BLaER1 (cell line): ENCODE data around the gene TERF2IP.

Experiments
- H3K27ac ChIP-seq: shearing (Covaris generic); formaldehyde crosslinking; 2 replicates; pipeline ENCODE4 v1.8.1; 2022
- H3K27me3 ChIP-seq: shearing (Covaris generic); formaldehyde crosslinking; 2 replicates; pipeline ENCODE4 v1.8.1; 2022
- H3K36me3 ChIP-seq: shearing (Covaris generic); formaldehyde crosslinking; 2 replicates; pipeline ENCODE4 v1.8.1; 2022
- H3K4me1 ChIP-seq: shearing (Covaris generic); formaldehyde crosslinking; 2 replicates; pipeline ENCODE4 v1.8.1; 2022
- H3K4me2 ChIP-seq: shearing (Covaris generic); formaldehyde crosslinking; 2 replicates; pipeline ENCODE4 v1.8.1; 2022
- H3K4me3 ChIP-seq: shearing (Covaris generic); formaldehyde crosslinking; 2 replicates; pipeline ENCODE4 v1.8.1; 2022
- H3K9ac ChIP-seq: shearing (Covaris generic); formaldehyde crosslinking; 2 replicates; pipeline ENCODE4 v1.8.1; 2022
- H3K9me3 ChIP-seq: shearing (Covaris generic); formaldehyde crosslinking; 2 replicates; pipeline ENCODE4 v1.8.1; 2022
- H4K20me1 ChIP-seq: shearing (Covaris generic); formaldehyde crosslinking; 2 replicates; pipeline ENCODE4 v1.8.1; 2022
- Cebpa-rat ChIP-seq: shearing (Covaris generic); IDR thresholded peaks from 2 replicates; pipeline ENCODE4 v1.8.1; 2022

Gene TERF2IP

GRCh38 chr16:75703306-75703705, 55.7 kb downstream of the TERF2IP start:
- no peak for TF ChIP-seq Cebpa-rat
- Histone ChIP-seq H3K4me2 (no peak overlapping the region), H4K20me1 (no peaks in the 10 kb centered on the region), H3K9me3 (peaks cover 9% of the 10 kb centered on the region), H3K27ac (no peak overlapping the region), H3K4me1 (no peaks in the 10 kb centered on the region), H3K9ac (no peak overlapping the region), H3K4me3 (no peak overlapping the region), H3K36me3 (no peaks in the 10 kb centered on the region), H3K27me3 (no peaks in the 10 kb centered on the region)
